LNCaP clone FGC (cell line): Measurements from ENCODE around the gene ORC5.
A peak's percentile ranks its signal among the peaks of the same experiment; 100 is the strongest.
"Not testable (repeated sequence)": the region's sequence is repeated elsewhere in the genome, so short reads cannot be mapped to it uniquely, and the experiment has no call there.

ENCODE experiments used
- DNase-seq: peaks from one replicate; pipeline ENCODE4 v3.0.0-alpha.2; 2011; ENCODE audit warnings: low read depth
- H3K4me3 ChIP-seq: 2 replicates; pipeline ENCODE4 v1.5.1; 2011; ENCODE audit warnings: mild to moderate bottlenecking, low read depth, low read length, control low read depth
- CTCF ChIP-seq: IDR thresholded peaks from 2 replicates; pipeline ENCODE4 v1.5.1; 2012; ENCODE audit warnings: mild to moderate bottlenecking; ENCODE audit not compliant: control insufficient read depth, insufficient read depth; ENCODE audit errors: extremely low read depth

Gene ORC5

GRCh38 chr7:104192434-104192833 lies 15.4 kb downstream of the ORC5 start:
- no peak for TF ChIP-seq CTCF
- H3K4me3 ChIP-seq: no peak overlapping the region
- no peak for DNase-seq

GRCh38 chr7:104185346-104185745 lies 22.5 kb downstream of the ORC5 start:
- TF ChIP-seq CTCF: no peak
- peak; percentile 98 for DNase-seq

GRCh38 chr7:104179178-104179577 lies 28.6 kb downstream of the ORC5 start:
- no peak overlapping the region for H3K4me3 ChIP-seq
- no peak for TF ChIP-seq CTCF
- DNase-seq: no peak

More at GRCh38 chr7:104185346-104185745, 22.5 kb downstream of the ORC5 start:
- no peak overlapping the region for H3K4me3 ChIP-seq

GRCh38 chr7:104177565-104178083 lies 30.2 kb downstream of the ORC5 start:
- not testable (repeated sequence) for H3K4me3 ChIP-seq, DNase-seq

- no peak for TF ChIP-seq CTCF
- no peak for DNase-seq
These were observed 31.5 kb downstream of the ORC5 start for GRCh38 chr7:104176332-104176731.

GRCh38 chr7:104175361-104175984 lies 32.3 kb downstream of the ORC5 start:
- H3K4me3 ChIP-seq: no peak overlapping the region
- TF ChIP-seq CTCF: no peak
- DNase-seq: no peak

More at GRCh38 chr7:104176332-104176731, 31.5 kb downstream of the ORC5 start:
- no peak overlapping the region for H3K4me3 ChIP-seq

- no peak for TF ChIP-seq CTCF
- H3K4me3 ChIP-seq: no peak overlapping the region
- DNase-seq: peak; percentile 70
These were observed 33.0 kb downstream of the ORC5 start for GRCh38 chr7:104174798-104175197.

- H3K4me3 ChIP-seq: no peak overlapping the region
- no peak for DNase-seq
- TF ChIP-seq CTCF: no peak
These were observed 45.7 kb downstream of the ORC5 start for GRCh38 chr7:104162081-104162480.
